ENCODE results near the gene PIGK.

The PIGK gene

GRCh38 chr1:77100875-77101274 lies 118.4 kb downstream of the PIGK start:
- DNase-seq (ENCODE audit: low spot score): peak; percentile 13
- no peak for FAIRE-seq

GRCh38 chr1:77096496-77097255 lies 122.6 kb downstream of the PIGK start:
- FAIRE-seq: no peak
- DNase-seq (ENCODE audit: low spot score): no peak

GRCh38 chr1:77095236-77095635 lies 124.0 kb downstream of the PIGK start:
- DNase-seq (ENCODE audit: low spot score): no peak
- no peak for FAIRE-seq

GRCh38 chr1:77089756-77090155 lies 129.5 kb downstream of the PIGK start:
- DNase-seq (ENCODE audit: low spot score) (no peak), FAIRE-seq (no peak)

- FAIRE-seq (no peak), DNase-seq (ENCODE audit: low spot score) (no peak)
These were observed 134.1 kb downstream of the PIGK start for GRCh38 chr1:77085109-77085508.

- no peak for FAIRE-seq
These were observed 134.8 kb downstream of the PIGK start for GRCh38 chr1:77084457-77084856.

GRCh38 chr1:77081834-77082233 lies 137.4 kb downstream of the PIGK start:
- FAIRE-seq (no peak), DNase-seq (ENCODE audit: low spot score) (no peak)

More at GRCh38 chr1:77084457-77084856, 134.8 kb downstream of the PIGK start:
- DNase-seq (ENCODE audit: low spot score): no peak

- FAIRE-seq (no peak), DNase-seq (ENCODE audit: low spot score) (no peak)
These were observed 142.5 kb downstream of the PIGK start for GRCh38 chr1:77076759-77077158.

GRCh38 chr1:77068013-77068412 lies 151.2 kb downstream of the PIGK start:
- DNase-seq (ENCODE audit: low spot score) (no peak), FAIRE-seq (no peak)

- FAIRE-seq: no peak
These were observed 153.4 kb downstream of the PIGK start for GRCh38 chr1:77065693-77066342.

GRCh38 chr1:77064246-77064645 lies 155.0 kb downstream of the PIGK start:
- FAIRE-seq (no peak), DNase-seq (ENCODE audit: low spot score) (no peak)

More at GRCh38 chr1:77065693-77066342, 153.4 kb downstream of the PIGK start:
- no peak for DNase-seq (ENCODE audit: low spot score)

- FAIRE-seq (no peak), DNase-seq (ENCODE audit: low spot score) (no peak)
These were observed 156.1 kb downstream of the PIGK start for GRCh38 chr1:77063118-77063517.

- FAIRE-seq (no peak), DNase-seq (ENCODE audit: low spot score) (no peak)
These were observed 158.1 kb downstream of the PIGK start for GRCh38 chr1:77061162-77061561.

GRCh38 chr1:77060000-77060399 lies 159.2 kb downstream of the PIGK start:
- DNase-seq (ENCODE audit: low spot score) (no peak), FAIRE-seq (no peak)

GRCh38 chr1:77057994-77058585 lies 161.1 kb downstream of the PIGK start:
- no peak for DNase-seq (ENCODE audit: low spot score)
- no peak for FAIRE-seq

GRCh38 chr1:77056525-77056924 lies 162.7 kb downstream of the PIGK start:
- no peak for FAIRE-seq
- no peak for DNase-seq (ENCODE audit: low spot score)

- peak; percentile 50 for FAIRE-seq
- no peak for DNase-seq (ENCODE audit: low spot score)
These were observed 167.8 kb downstream of the PIGK start for GRCh38 chr1:77051425-77051824.

- FAIRE-seq (no peak), DNase-seq (ENCODE audit: low spot score) (no peak)
These were observed 170.6 kb downstream of the PIGK start for GRCh38 chr1:77048615-77049005.

- FAIRE-seq (no peak), DNase-seq (ENCODE audit: low spot score) (no peak)
These were observed 171.1 kb downstream of the PIGK start for GRCh38 chr1:77047978-77048614.

- FAIRE-seq: no peak
- DNase-seq (ENCODE audit: low spot score): no peak
These were observed 171.7 kb downstream of the PIGK start for GRCh38 chr1:77047575-77047974.

GRCh38 chr1:77044133-77044849 lies 174.9 kb downstream of the PIGK start:
- no peak for FAIRE-seq
- DNase-seq (ENCODE audit: low spot score): peak; percentile 28
